OCI-LY1 (cell line): Measurements from ENCODE around the gene TMEM175.

ENCODE experiments used
- CTCF ChIP-seq: fragments of 200-600 bp; sonication (generic), shearing (Covaris generic); IDR thresholded peaks from 2 replicates; pipeline ENCODE4 v1.5.1; 2017; ENCODE audit warnings: mild to moderate bottlenecking, antibody characterized with exemption, low read length, moderate library complexity, mixed read lengths
- EZH2 ChIP-seq: fragments of 200-600 bp; sonication (generic), shearing (Covaris generic); IDR thresholded peaks from 2 replicates; pipeline ENCODE4 v1.8.0; 2017; ENCODE audit warnings: borderline replicate concordance, mixed run types, mild to moderate bottlenecking, antibody characterized with exemption, low read length, moderate library complexity, mixed read lengths

- TF ChIP-seq CTCF (no peak), EZH2 (no peak)
Observed at GRCh38 chr4:887034-887763, 45.1 kb upstream of the TMEM175 start.
